ENCODE results near the gene LRRC7.

LRRC7 gene

DNA sequence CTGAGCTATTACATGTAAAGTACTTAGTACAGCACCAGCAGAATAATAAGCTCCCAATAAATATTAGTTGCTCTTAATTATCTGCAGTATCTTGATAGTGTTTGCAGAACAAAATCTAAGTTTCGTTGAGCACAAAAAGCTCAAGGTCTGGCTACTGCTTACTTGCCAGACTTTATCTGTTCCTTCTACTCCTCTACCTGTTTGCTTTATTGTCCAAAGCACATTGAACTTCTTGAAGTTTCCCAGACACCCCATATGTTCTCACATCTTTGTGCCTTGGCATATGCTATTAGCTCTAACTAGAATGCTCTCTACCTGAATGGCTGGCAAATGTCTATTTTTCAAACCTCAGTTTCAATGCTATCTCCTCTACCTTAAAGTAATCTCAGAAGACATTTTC lies 582.7 kb downstream of the LRRC7 start:
- H3K9me3 ChIP-seq (ENCODE audit: insufficient read depth, low read depth, low read length), result no peaks in the 10 kb centered on the region
- H3K9ac ChIP-seq (ENCODE audit: low read depth, low read length, poor library complexity, severe bottlenecking), result no peak overlapping the region
- no peak overlapping the region for H2AFZ ChIP-seq (ENCODE audit: low read length)
- no peak for TF ChIP-seq CTCF (conservative IDR thresholded peaks at IDR 0.05; ENCODE audit: low read length)
- H3K4me2 ChIP-seq (ENCODE audit: low read depth, low read length, poor library complexity, severe bottlenecking), result no peak overlapping the region
- no peaks in the 10 kb centered on the region for H3K4me1 ChIP-seq (ENCODE audit: insufficient read depth, low read length, poor library complexity, severe bottlenecking)
- no peaks in the 10 kb centered on the region for H3K79me2 ChIP-seq (ENCODE audit: insufficient read depth, low read length)
- H3F3A ChIP-seq (ENCODE audit: low read depth), result no peaks in the 10 kb centered on the region
- no peaks in the 10 kb centered on the region for H3K27me3 ChIP-seq (ENCODE audit: insufficient read depth, low read length, poor library complexity, severe bottlenecking)
- H3K36me3 ChIP-seq (ENCODE audit: insufficient read depth, low read length), result peaks cover 21% of the 10 kb centered on the region; the same call in 1 of the 2 replicates
- H4K20me1 ChIP-seq (ENCODE audit: insufficient read depth, low read length, poor library complexity, severe bottlenecking), result no peaks in the 10 kb centered on the region
- H3K4me3 ChIP-seq (ENCODE audit: low read length, poor library complexity, severe bottlenecking), result no peak overlapping the region
- no peaks in the 10 kb centered on the region for H3K9me2 ChIP-seq (replicated peaks; ENCODE audit: low read depth, low read length)

GRCh38 chr1:70153739-70154138 lies 586.0 kb downstream of the LRRC7 start:
- no peaks in the 10 kb centered on the region for H3K27me3 ChIP-seq (ENCODE audit: insufficient read depth, low read length, poor library complexity, severe bottlenecking)
- H4K20me1 ChIP-seq (ENCODE audit: insufficient read depth, low read length, poor library complexity, severe bottlenecking), result no peaks in the 10 kb centered on the region
- H3K4me3 ChIP-seq (ENCODE audit: low read length, poor library complexity, severe bottlenecking), result no peak overlapping the region
- peaks cover 20% of the 10 kb centered on the region; the same call in 1 of the 2 replicates for H3K36me3 ChIP-seq (ENCODE audit: insufficient read depth, low read length)
- H3K9me2 ChIP-seq (replicated peaks; ENCODE audit: low read depth, low read length), result no peaks in the 10 kb centered on the region
- TF ChIP-seq CTCF (conservative IDR thresholded peaks at IDR 0.05; ENCODE audit: low read length) (no peak), EZH2phosphoT487 (IDR thresholded peaks at IDR 0.05; ENCODE audit: borderline replicate concordance) (no peak)
- H3K79me2 ChIP-seq (ENCODE audit: insufficient read depth, low read length), result no peaks in the 10 kb centered on the region
- H3K4me1 ChIP-seq (ENCODE audit: insufficient read depth, low read length, poor library complexity, severe bottlenecking), result no peaks in the 10 kb centered on the region
- H3K9ac ChIP-seq (ENCODE audit: low read depth, low read length, poor library complexity, severe bottlenecking), result no peak overlapping the region
- H3K4me2 ChIP-seq (ENCODE audit: low read depth, low read length, poor library complexity, severe bottlenecking), result no peak overlapping the region
- no peak overlapping the region for H2AFZ ChIP-seq (ENCODE audit: low read length)
- H3K9me3 ChIP-seq (ENCODE audit: insufficient read depth, low read depth, low read length), result no peaks in the 10 kb centered on the region
- no peaks in the 10 kb centered on the region for H3F3A ChIP-seq (ENCODE audit: low read depth)

DNA sequence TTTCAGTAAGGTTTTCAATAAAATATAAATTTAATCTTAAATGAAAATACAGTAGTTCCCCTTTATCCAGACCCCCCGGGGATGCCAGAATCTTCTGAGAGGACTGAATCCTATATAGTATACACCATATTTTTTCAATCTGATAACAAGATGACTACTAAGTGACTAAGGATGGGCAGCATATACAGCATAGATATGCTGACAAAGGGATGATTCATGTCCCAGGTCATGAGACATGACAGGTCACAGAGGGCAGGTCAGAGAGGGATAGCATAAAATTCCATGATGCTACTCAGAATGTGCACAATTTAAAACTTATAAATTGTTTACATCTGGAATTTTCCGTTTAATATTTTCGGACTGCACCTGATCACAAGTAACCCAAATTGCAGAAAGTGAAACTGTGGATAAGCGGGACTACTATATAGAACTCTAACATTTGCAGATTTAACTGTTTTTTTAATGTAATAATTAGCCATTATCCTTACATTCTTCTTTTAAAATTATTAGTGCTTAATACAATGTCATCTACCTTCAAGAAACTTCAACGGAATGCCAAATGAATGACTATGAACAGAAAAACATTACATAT lies 588.9 kb downstream of the LRRC7 start:
- H2AFZ ChIP-seq (ENCODE audit: low read length), result no peak overlapping the region
- no peak overlapping the region for H3K4me2 ChIP-seq (ENCODE audit: low read depth, low read length, poor library complexity, severe bottlenecking)
- TF ChIP-seq EZH2phosphoT487 (IDR thresholded peaks at IDR 0.05; ENCODE audit: borderline replicate concordance), result no peak
- no peak for TF ChIP-seq CTCF (conservative IDR thresholded peaks at IDR 0.05; ENCODE audit: low read length)
- no peaks in the 10 kb centered on the region for H3K9me3 ChIP-seq (ENCODE audit: insufficient read depth, low read depth, low read length)
- no peaks in the 10 kb centered on the region for H3K79me2 ChIP-seq (ENCODE audit: insufficient read depth, low read length)
- no peaks in the 10 kb centered on the region for H3K9me2 ChIP-seq (replicated peaks; ENCODE audit: low read depth, low read length)
- no peaks in the 10 kb centered on the region for H3K27me3 ChIP-seq (ENCODE audit: insufficient read depth, low read length, poor library complexity, severe bottlenecking)
- H3K4me3 ChIP-seq (ENCODE audit: low read length, poor library complexity, severe bottlenecking), result no peak overlapping the region
- H3K4me1 ChIP-seq (ENCODE audit: insufficient read depth, low read length, poor library complexity, severe bottlenecking), result no peaks in the 10 kb centered on the region
- no peaks in the 10 kb centered on the region for H3F3A ChIP-seq (ENCODE audit: low read depth)
- H3K9ac ChIP-seq (ENCODE audit: low read depth, low read length, poor library complexity, severe bottlenecking), result no peak overlapping the region
- H3K36me3 ChIP-seq (ENCODE audit: insufficient read depth, low read length), result peaks cover 10% of the 10 kb centered on the region; the same call in 1 of the 2 replicates
- no peaks in the 10 kb centered on the region for H4K20me1 ChIP-seq (ENCODE audit: insufficient read depth, low read length, poor library complexity, severe bottlenecking)
